T1000 (cell line): Measurements from ENCODE around the gene MAGEF1.
"Not testable (repeated sequence)": the region's sequence is repeated elsewhere in the genome, so short reads cannot be mapped to it uniquely, and the experiment has no call there.

Source experiments
- DNase-seq: peaks from one replicate; lab custom pipeline; 2025; ENCODE audit warnings: mixed read lengths; lab: John Stamatoyannopoulos, UW

The MAGEF1 gene

DNA sequence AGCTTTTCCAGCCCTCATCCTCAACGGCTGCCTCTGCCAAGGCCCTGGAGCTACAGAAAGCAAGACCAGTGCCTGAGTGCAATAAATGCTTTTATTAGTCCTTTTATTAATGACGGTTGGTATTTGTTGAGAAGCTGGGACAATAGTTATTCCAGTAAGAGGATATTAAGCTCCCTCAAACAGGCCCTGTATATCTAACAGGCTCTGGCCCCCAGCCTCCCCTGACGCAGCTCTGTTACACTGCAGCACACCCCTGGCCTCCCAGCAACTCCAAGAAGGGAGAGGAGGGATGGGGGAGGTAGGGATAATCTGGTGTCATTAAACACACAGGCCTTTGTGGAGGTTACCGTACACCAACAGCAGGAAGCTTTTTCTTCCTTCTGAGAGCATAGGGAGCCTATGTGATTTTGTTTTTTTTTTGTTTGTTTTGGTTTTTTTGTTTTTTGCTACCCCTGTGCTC lies 30.8 kb upstream of the MAGEF1 start:
- no peak for DNase-seq

DNA sequence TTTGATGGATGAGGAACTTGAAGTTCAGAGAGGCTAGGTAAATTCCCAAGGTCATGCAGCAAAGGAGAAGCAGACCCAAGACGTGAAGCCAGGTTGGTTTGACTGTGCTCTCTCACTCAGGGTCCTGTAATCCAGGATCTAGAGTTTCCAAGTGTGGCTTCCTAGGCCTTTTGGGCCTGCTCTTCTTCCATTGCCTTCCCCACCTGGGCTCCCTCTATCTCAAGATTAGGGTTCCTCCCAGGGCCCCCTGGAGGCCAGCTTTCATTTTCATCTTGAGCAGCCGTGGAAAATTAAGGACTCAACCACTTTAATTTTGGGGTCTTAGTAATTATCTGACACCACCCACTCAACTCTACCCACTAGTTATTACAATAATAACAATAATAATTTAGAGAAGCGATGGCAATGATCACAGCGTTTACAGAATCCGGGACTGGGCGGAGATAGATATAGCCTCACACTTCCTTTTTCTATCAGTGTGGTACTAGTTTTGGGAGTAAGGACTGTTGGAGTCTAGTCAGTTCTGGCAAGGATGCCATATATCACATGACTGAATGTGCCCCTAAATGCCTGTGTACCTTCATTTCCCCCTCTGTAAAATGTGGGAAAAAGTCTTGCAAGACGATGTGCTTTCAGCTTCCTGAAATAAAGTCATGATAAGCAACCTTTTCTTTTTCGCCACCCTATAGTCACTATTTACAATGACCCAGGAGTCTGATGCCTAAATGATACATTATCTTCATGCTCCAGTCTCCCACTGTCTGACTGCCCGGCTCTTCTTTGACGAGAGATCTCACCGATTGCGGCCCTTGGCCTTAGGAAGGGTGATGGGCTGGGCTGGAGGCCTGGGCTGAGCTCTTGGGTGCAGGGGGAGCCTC lies 30.2 kb upstream of the MAGEF1 start:
- DNase-seq = no peak

DNA sequence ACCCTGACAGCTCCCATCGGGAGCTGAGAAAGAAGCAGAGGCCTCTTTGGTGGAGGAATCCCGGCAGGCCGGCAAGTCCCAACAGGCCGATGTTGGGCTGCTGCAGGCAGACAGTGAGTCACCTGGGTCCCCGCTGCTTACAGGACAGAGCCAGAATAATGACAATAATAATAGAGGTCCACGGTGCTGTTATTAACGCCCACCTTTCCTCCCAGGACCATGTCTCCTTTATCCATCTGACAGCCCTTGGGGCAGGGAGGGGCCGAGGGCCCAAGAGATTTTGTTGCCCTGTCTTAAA lies 29.3 kb upstream of the MAGEF1 start:
- no peak for DNase-seq

DNA sequence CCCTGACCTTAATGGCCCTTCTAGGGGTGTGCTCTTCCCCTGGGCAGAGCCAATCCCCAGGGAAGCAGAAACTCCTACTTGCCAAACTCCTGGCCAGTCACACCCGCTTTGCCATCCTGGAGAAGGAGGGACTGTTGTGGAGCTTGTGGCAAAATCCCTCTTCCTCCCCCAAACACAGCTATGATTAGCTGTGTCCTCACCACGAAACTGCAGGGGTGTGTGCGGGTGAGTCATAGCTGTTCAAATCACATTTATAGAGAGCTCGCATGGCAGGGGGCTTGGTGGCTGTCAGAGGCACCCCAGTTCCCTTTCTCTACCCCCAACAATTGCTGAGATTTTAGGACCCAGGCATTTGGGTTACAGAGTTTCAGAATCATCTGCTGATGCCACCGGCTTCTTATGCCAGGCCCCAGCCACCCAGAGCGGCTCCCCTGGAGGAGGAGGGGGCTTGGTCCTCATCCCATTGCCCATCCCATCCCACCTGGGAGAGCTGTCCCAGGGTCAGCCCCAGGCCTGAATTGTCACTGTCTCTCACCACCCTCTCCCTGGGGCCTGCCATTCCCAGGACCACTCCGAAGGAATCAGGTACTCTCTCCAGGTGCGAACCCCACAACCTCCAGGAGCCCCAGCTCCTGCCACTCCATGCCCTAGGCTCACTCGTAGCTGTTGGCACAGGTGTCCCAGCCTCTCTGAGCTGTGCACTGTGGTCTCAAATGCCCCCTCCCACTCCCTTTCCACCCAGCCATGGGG lies 28.8 kb upstream of the MAGEF1 start:
- no peak for DNase-seq

DNA sequence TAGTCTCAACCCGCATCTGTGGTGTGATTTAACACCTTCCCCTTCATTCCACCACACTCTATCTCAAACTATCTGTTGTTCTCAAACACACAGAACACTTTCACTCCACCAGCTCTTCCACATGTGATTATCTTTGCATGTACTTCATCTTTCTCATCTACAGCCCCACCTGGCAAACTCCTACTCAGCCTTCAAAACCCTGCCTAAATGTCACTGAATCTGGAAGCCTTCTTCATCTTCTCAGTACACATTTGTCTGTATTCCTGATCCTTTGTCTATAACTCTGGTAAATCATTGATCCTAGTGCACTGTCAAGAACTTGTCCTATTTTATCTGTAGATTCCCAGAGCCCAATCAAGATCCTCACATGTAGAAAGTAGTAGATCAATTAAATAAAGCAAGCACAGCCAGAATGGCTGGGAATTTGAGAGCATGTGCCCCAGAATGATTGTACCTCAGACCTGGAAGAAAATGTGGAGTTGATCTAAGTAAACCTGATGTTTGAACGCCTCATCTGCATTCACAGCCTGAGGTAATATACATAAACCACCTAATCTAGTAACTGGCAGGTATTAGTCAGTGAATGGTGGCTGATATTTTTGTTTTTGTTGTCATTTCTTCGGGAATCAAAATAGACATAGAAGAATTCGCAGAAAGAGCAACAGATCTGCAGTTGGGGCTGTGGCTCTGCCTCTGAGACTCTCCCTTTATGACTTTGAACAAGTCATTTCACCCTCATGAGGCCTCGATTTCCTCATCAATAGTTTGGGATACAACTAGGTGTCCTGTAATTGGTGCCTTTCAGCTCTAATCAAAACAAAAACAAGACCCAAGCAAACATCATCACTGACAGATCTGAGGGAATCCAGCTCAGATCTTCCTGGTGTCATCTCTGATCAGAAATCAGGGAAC lies 28.0 kb upstream of the MAGEF1 start:
- DNase-seq = no peak

DNA sequence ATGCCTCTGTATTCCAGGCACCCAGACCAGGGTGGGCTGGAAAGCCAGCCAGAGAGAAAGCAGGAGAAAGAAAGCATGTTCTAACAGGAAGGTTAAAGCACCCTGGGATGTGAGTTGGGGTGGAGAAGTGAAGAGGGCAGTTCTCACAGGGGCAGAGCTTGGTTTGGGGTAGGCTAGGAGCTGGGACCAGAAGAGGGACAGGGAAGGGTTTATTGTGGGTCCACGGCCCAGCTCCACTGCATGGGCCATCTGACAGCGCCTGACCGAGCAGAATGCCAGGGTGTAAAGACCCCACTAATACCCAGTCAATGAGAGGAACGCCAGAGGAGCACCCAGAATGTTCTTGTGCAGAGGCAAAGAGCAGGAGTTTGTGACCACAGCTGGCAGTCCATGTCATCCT lies 27.1 kb upstream of the MAGEF1 start:
- no peak for DNase-seq

DNA sequence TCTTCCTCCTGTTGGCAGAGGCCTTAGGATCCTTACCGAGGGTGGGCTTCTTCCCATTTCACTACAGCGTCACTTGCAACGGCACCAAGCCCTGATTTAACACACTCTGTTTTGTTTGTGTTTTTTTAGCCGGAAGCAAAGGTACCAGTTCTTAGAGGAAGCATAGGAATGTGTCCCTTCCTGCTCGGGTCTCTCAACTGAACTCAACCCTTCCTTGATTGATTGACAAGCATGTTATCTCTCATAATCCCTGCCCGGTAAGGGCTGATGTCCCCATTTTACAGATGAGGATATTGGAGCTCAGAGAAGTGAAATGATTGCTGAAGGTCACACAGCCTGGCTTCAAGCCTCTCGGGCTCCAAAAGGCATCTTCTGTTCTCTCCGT lies 26.6 kb upstream of the MAGEF1 start:
- no peak for DNase-seq

DNA sequence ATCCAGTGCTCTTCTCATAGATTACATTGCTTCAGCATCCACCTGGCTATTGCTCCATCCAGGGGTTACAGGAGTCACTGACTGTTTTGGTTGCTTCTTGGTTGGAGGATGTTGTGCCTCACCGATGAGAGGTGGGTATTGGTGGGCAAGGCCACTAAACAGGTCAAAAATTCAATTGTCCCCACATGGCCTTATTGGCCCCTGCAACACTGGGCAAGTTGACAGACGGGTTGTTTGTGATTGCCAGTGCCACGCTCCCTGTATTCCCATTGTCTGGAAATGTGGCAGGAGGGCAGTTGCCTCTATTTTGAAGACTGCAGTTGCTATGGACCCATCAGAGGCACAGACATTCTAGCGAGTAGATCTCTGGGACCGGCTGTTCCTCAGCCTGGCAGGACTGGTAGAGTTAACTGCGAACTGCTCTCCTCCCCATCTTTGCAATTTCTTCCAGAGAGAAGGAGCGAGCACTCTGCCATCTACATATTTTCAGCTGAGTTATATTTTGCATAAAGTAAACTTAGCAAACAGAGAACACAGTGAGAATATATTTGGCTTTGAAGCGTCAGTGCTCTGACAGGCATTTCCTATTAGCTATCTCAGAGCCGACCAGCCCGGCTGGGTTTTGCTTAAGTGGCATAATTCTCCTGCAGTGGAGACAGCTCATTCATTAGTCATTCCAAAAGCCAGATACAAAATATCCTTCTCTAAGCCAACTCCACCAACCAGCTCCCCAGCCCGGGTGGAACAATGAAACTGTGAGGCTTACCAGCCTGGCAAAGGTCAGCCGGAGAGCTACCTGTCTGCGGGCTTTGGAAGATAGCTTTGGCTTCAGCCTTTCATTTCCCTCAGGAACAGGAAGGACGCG lies 26.0 kb upstream of the MAGEF1 start:
- no peak for DNase-seq

DNA sequence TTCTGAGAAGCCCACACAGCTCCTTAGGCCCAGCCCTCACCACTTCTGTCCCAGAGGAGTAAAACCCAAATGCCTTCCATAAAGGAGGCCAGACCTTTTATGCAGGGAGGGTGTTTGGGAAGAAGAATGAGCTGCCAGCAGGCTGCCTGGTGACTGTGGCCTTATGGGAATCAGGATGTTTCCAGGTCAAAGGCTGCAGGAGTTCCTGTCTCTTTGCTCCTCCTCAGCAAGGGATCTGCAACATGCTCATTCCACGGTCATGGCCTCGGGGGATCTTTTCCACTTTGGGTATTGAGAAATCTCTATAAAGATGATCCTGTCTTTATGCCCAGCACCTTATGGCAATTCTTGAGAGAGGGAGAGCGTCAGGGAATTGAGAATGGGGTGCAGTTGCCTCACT lies 25.2 kb upstream of the MAGEF1 start:
- DNase-seq = no peak

DNA sequence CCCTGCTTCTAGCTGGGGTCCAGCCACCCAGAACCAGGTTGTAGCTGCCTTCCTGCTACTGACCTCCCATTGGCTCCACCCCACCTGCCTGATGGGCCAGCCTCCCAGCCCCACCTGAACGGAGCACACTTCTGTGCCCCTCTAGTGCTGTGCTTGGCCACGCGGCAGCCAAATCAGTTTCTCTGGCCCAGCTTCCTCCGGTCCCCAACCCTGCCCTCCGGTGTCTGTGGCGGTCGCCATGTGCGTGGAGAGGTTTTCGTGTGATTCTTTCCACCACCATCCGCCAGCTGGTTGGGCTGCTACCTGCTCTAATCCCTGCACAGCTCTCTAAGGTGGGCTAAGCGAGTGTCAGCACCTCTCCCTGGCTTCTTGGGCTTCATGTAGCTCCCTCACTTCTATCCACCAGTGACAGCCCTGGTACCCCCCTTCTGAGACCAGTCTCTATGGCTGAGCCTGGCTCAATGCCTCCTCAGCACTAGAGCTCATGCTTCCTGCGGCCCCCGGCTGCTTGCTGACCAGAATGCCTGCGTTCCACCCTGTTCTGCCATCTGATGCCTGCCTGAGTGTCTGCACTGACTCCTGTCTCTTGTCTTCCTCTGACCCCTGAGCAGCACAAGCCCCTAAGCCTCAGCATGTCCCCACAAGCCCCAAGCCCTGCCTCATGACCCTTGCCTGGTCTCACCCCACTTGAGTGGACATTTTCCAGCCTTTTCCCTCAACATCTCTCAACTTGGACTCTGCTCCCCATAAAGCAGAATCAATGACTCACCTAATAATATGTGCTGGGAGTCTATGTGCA lies 23.2 kb upstream of the MAGEF1 start:
- DNase-seq = no peak

DNA sequence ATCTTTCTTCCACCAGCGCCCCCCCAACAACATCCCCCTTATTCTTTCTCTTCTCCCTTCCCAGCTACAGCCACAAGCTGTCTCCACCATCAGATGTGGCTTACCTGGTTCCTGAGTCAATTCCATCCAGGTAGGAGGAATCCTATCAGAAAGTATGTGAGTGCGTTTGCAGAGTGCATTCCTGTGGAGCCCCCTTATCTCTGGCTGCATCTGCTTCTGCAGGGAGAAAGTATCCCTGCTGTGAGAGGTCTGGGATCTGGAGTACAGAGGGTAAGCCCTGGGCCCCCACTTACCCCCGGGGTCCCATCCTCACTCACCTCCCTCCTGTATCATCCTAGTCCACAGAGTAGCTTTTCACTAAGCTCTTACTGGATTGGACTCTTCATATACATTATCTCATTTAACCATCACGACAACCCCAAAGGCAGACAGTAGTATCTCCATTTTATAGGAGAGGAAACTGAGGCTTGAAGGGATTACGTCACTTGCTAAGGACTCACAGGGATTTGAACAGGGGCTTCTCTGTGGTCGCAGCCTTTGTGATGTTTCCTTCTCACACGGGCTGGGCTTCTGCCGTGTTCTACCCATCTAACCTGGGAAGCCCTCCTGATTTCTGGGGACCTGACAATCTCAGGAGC lies 22.2 kb upstream of the MAGEF1 start:
- no peak for DNase-seq

DNA sequence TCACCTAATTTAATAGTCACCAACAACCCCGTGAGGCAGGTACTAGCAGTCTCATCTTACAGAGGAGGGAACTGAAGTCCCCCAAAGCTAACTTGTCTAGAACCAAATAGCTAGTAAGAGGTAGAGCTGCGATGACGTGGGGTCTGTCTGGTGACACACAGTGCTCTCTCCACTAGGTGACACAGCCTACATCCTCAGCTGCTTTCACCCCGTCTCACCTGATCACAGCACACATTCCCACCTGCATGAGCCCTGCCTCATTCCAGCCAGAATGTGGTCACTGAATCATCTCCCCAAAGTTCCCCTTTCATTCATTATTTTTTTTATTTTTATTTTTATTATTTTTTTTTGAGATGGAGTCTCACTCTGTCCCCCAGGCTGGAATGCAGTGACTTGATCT lies 21.3 kb upstream of the MAGEF1 start:
- no peak for DNase-seq

DNA sequence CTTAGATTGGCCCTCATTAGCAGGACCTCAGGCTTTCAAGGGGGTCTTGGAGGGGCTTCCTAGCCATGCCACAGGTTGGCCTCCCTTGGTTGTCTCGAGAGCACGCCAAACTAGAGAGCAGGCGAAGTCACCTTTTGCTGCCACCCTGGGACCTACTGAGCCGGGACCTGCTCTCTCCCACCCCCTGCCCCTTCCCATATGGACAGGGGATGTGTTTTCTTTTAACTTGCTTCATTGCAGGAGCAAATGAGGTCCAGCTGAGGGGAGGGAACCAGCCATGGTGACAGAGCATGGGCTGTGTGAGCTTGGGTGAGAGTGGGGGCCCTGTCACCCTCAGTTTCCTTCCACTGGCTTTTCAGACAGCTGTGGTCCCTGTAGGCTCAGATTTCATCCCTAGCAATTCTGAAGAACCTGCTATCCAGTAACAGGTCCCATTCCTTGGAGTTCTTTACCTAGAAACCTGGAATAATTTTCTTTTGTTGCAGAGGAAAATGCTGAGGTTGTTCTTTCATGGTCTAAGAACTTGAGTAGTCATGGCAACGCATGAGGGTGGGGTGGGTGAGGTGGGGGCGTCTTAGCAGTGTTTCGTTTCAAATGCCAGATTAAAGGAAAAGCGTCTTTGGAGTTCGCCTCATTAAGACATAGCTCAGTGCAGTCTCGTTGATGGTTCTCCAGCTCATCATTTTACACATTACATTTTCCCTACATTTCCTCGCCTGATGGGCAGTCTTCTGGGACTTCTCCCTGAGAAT lies 20.1 kb upstream of the MAGEF1 start:
- no peak for DNase-seq

DNA sequence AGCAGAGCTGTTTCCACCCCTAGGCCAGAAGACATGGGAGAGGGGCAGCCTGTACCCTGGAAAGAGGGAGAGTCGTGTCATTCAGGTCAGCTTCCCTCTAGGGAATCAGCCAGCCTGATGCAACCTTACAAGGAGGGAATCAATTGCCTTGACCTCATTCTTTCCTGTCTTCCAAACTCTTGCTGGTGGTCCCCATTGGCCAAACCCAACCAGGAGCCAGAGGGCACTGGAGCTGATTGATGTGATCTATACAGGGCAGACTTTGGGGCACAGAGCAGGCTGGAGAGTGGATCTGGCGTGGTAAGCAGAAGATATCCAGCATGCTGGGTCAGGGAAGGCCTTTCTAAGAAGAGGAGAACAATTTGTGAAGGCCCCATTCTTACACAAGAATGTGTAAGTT lies 19.1 kb upstream of the MAGEF1 start:
- no peak for DNase-seq

DNA sequence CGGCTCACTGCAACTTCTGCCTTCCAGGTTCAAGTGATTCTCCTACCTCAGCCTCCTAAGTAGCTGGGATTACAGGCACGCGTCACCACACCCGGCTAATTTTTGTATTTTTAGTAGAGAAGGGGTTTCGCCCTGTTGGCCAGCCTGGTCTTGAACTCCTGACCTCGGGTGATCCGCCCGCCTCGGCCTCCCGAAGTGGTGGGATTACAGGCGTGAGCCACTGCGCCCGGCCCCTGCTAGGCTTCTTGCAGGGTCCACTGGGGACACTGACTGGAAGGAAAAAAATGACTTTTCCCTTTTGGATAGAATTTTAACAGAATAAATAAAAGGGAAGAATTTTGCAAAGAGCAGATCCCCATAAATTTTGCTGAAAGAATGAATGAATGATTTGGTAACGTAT lies 17.3 kb upstream of the MAGEF1 start:
- not testable (repeated sequence) for DNase-seq

DNA sequence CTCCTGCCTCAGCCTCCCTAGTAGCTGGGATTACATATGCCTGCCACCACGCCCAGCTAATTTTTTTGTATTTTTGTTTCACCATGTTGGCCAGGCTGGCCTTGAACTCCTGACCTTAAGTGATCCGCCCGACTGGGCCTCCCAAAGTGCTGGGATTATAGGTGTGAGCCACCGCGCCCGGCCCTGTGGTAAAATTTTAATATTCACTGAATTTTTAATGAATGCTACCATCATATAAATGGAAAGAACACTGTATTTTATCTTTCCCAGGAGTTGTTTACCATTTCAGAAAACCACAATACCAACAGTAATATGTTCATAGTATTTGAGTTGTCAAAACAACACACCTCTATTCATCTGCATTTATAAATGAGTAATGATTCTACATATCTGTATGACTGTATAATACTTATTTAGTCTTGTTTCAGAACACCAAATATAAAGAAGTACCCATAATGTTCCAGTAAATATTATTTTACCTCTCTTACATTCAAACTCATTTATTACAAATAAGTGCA lies 16.2 kb upstream of the MAGEF1 start:
- DNase-seq = no peak

DNA sequence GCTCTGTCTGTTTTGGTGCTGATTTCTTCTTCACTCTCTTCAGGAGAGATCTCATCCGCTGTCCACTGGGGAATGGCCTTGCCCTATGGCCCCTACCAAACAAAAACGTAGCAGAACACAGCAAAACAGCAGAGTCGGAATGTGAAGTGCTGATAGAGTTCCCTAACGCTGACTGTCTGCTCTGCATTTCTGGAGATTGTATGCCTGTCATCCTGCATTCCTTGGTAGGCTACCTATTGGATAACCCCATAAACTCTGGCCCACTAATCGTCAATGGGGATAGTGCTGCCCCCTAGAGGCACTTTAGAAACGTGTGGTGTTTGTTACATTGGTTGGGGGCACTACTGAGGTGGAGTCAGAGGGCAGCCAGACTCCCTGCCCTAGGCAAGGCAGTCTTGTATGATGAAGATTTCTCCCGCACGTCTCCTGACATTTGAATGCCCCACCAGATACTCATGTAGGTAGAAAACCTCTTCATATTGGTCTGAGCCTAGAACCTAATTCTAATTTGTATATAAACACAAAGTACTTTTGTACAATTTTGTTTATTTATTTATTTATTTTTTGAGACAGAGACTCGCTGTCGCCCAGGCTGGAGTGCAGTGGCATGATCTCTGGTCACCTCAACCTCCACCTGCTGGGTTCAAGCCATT lies 15.6 kb upstream of the MAGEF1 start:
- no peak for DNase-seq

DNA sequence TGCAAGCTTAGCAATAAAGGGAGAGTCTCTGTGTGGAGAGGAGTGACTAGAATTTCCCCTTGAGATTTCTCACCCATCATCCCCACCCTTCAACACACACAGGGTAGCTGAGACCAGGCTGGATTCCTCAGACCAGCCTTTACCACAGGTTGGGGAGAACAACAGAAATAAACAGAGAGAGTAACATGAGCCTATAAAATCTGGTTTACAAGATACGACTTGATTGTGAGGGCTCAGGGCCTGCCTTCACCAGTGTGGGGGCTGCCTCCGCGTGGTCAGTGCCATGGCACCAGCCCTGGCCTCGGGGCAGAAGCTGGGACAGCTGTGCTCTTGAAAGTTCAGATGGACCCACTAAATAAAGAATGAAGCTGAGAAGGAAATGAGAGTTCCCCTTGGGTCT lies 14.6 kb upstream of the MAGEF1 start:
- no peak for DNase-seq
